Aorta (tissue), 5 donors: ENCODE results near the gene NIFK. TPM values are rescaled to one million over a fixed set of nuclear protein-coding genes. Genes with fewer than 3 reads are reported as not detected.

Experiments
- ATAC-seq: fragments of 200-7000 bp; cut with Tn5 transposase; one replicate; pipeline ENCODE4 v1.9.1; 2022; ENCODE audit warnings: moderate library complexity; ENCODE audit not compliant: low FRiP score
- DNase-seq, 2 donors: peaks; one replicate each; pipeline ENCODE4 v3.0.0-alpha.2; 2020
- H3K27ac ChIP-seq, 2 donors: one replicate each; pipeline ENCODE4 v1.5.1; 2013; ENCODE audit warnings: low read length in 2 of 2, mild to moderate bottlenecking in 2 of 2, moderate library complexity in 2 of 2, control low read depth in 1 of 2, inconsistent platforms in 1 of 2, low read depth in 1 of 2
- H3K27me3 ChIP-seq, 2 donors: one replicate each; pipeline ENCODE4 v1.6.1; 2013; ENCODE audit warnings: control low read depth in 1 of 2, low read length in 1 of 2, mild to moderate bottlenecking in 1 of 2, moderate library complexity in 1 of 2; ENCODE audit not compliant: insufficient read depth in 2 of 2, control insufficient read depth in 1 of 2
- H3K36me3 ChIP-seq, 2 donors: one replicate each; pipeline ENCODE4 v1.6.1; 2013; ENCODE audit warnings: control low read depth in 1 of 2, low read length in 1 of 2, mild to moderate bottlenecking in 1 of 2; ENCODE audit not compliant: insufficient read depth in 2 of 2, control insufficient read depth in 1 of 2
- H3K4me1 ChIP-seq, 2 donors: one replicate each; pipeline ENCODE4 v1.6.1; 2013; ENCODE audit warnings: low read length in 2 of 2, control low read depth in 1 of 2, mild to moderate bottlenecking in 1 of 2, moderate library complexity in 1 of 2; ENCODE audit not compliant: insufficient read depth in 2 of 2, control insufficient read depth in 1 of 2
- H3K4me3 ChIP-seq, 2 donors: one replicate each; pipeline ENCODE4 v1.5.1; 2013; ENCODE audit warnings: low read length in 2 of 2, control low read depth in 1 of 2, mild to moderate bottlenecking in 1 of 2
- H3K9me3 ChIP-seq: one replicate; pipeline ENCODE4 v1.6.1; 2013; ENCODE audit warnings: mild to moderate bottlenecking, low read length; ENCODE audit not compliant: control insufficient read depth
- WGBS, 2 donors: extraction: QIAGEN DNeasy Blood & Tissue Kit; methylation state at CpG; one replicate each; pipeline ENCODE4 v1.1.7; 2013; 5-methylcytosine and 5-hydroxymethylcytosine counted together
- intact Hi-C, 2 donors: fragments of 100-400 bp; cut with DNase I; formaldehyde crosslinking; loops; one replicate each; pipeline versions ENCODE4 v1.14.2 to v1.15.0; 2022
- long read RNA-seq, 2 donors: library from polyadenylated mRNA; unstranded; transcript quantifications; one replicate each; pipeline ENCODE4 v2.0.0, GENCODE V29; 2020 to 2021
- polyA plus RNA-seq, 2 donors: library from polyadenylated mRNA; stranded (reverse); fragments of 200-250 nt; gene quantifications; one replicate each; pipeline ENCODE4 v1.2.3, GENCODE V29; 2013
- total RNA-seq, 2 donors: library from RNA; stranded (reverse); fragmentation: NEBNext Ultra II Directional; extraction: Animal tissue kit (Norgen Biotek cat#: 25700); gene quantifications; one replicate each; pipeline ENCODE4 v1.2.1, GENCODE V29; 2021
- donor health status: healthy with polysubstance abuse.
- donor health status: Bipolar disorder and iron deficiency.
- donor health status: DM: no; HTN: no; CAD: no.
- donor health status: DM: no; HTN: no; CAD: no.
- donor health status: DM: yes; HTN: yes; CAD: no.

Gene NIFK
- total RNA-seq = 10 to 100 TPM; 33.8 to 35.0 TPM
- 10 to 100 TPM; 22.1 to 32.8 TPM for polyA plus RNA-seq
- long read RNA-seq, donor 1, transcript NIFK-201 (7 exons, 1,734 nt) = major isoform, 45 of 54 reads
- long read RNA-seq, donor 1, partial matches to known transcripts = 4 of 54 reads
- long read RNA-seq, donor 1, other reads (novel, unspliced or antisense) = 1 of 54 reads
- long read RNA-seq, donor 2, transcript NIFK-201 (7 exons, 1,734 nt) = major isoform, 7 of 8 reads
- long read RNA-seq, donor 2, partial matches to known transcripts = 1 of 8 reads
- long read RNA-seq, donor 2, other reads (novel, unspliced or antisense) = 0 of 8 reads

DNA sequence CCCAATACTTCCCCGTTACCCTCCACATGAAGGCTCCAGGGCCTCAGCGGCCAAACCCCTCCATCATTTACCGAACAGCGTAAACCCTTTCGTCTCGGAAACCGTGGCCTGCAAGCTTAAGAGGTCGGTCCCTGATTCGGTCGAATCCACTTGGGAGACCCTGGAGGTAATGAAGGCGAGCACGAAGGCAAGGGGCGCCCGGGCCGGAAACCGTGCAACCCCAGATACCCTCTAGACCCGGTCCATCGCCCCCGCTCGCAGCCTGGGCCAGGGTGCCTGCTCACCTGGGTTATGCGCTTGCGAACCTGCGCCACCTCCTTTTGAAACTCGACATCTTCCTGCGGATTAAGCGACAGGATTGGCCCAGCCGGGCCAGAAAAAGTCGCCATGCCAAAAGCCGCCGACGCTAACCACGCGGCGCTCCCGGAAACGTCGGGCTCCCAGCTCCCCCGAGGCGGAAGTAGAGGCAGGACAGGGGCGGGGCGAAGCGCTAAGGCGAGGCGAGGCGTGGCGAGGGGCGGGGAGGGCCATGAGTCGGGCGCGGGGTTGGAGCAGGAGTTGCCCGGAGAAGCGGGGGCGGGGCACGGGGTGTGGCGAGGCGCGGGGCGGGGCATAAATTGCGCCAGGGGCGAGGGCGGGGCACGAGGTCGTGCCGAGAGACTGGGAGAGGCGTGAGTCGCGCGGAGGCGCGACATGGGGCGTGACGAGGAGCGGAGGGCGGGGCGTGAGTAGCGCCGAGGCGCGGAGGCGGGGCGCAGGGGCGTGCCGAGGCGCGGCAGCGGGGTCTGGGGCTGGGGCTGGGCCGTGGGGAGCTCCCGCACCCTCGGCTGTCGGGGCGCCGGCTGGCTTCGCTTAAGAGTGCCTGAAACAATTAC is at the start of gene NIFK:
NIFK (minus strand) TSS at position 414 of the 875 bp plus-strand sequence; CDS start at position 389, 25 bp downstream.
- Histone ChIP-seq H3K36me3 (no peaks in the 10 kb centered on the region), H3K4me1 (no peaks in the 10 kb centered on the region), H3K9me3 (no peaks in the 10 kb centered on the region), H3K27me3 (no peaks in the 10 kb centered on the region), H3K27ac (peak within 1 kb of the TSS in 1 of 2 donors; percentile 28), H3K4me3 (peak within 1 kb of the TSS; percentile 32 to 73)
- intact Hi-C loops = loop anchor here in 1 of 2 donors (1.0 to 5.0 kb wide), 2 partner anchors 19 to 204 kb away; partner anchors contain the start of genes RNU4ATAC and TSN
- DNase-seq (peak; percentile 99 to 100), ATAC-seq (peak; percentile 99)
- 0 to 1% methylated on average over 72 to 93 of the region's 93 CpGs for WGBS, 2 donors

GRCh38 chr2:121783180-121783579 is 46.5 kb upstream of the NIFK start:
- no peak overlapping the region for H3K4me3 ChIP-seq
- DNase-seq = no peak
- WGBS, 2 donors = 56% methylated on average over 2 of the region's 2 CpGs

DNA sequence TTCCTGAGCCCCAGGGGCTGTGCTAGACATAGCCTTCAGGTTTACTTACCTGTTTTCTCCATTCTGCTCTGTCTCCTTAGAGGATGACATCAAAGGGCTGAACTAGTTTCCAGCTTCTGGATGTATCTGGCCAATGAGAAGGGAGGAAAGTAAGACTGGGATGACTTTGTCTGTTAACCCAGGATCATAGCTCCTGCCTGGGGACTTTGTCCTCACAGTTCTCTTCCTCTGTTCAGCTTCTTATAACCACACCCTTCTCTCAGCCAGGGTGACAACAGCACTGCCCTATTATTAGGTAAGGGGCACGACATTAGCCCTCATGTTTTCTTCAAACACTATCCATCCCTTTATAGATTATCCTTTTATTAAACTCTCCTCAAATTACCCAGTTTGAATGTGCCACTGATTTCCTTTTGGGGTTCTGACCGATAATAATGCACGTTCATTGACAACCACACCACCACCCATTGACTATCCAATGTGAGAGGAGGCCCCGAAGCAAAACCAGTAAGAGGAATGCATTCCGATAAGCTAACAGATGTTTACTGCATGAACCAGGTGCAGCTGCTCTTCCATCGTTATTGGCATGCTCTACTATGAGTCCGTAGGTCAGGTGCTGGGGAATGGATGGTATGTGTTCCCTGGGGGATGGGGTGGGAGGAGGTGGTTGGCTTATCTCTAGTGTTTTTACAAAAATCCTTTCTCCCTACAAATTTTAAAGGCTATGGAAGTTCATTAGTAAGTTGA is 42.2 kb upstream of the NIFK start:
- Histone ChIP-seq H3K27me3 (no peaks in the 10 kb centered on the region), H3K4me3 (no peak overlapping the region), H3K4me1 (no peaks in the 10 kb centered on the region), H3K36me3 (no peaks in the 10 kb centered on the region), H3K27ac (no peak overlapping the region), H3K9me3 (no peaks in the 10 kb centered on the region)
- DNase-seq = no peak
- ATAC-seq = no peak
- intact Hi-C loops = no loop called here
- 82 to 87% methylated on average over 7 of the region's 7 CpGs for WGBS, 2 donors

More at GRCh38 chr2:121783180-121783579, 46.5 kb upstream of the NIFK start:
- ATAC-seq = no peak
- H3K36me3 ChIP-seq = no peaks in the 10 kb centered on the region
- no peaks in the 10 kb centered on the region for H3K27me3 ChIP-seq
- no peaks in the 10 kb centered on the region for H3K9me3 ChIP-seq
- no peak overlapping the region for H3K27ac ChIP-seq
- intact Hi-C loops = no loop called here
- no peaks in the 10 kb centered on the region for H3K4me1 ChIP-seq

DNA sequence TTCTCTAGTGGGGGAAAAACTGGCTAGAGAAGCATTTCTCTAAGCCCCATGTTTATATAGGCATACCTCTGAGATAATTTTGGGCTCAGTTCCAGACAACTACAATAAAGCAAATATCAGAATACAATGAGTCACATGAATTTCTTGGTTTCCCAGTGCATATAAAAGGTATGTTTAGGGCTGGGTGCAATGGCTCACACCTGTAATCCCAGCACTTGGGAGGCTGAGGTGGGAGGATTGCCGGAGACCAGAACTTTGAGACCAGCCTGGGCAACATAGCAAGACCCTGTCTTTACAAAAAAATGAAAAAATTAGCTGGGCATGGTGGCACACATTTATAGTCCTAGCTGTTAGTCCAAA is 41.0 kb upstream of the NIFK start:
- no peaks in the 10 kb centered on the region for H3K27me3 ChIP-seq
- H3K9me3 ChIP-seq = no peaks in the 10 kb centered on the region
- no peak overlapping the region for H3K4me3 ChIP-seq
- WGBS, 2 donors = 39 to 52% methylated on average over 1 of the region's 1 CpG
- DNase-seq = no peak
- H3K4me1 ChIP-seq = no peaks in the 10 kb centered on the region
- intact Hi-C loops = no loop called here
- no peak for ATAC-seq
- no peak overlapping the region for H3K27ac ChIP-seq
- H3K36me3 ChIP-seq = no peaks in the 10 kb centered on the region

GRCh38 chr2:121776885-121777698 is 40.4 kb upstream of the NIFK start:
- Histone ChIP-seq H3K4me3 (no peak overlapping the region), H3K27me3 (no peaks in the 10 kb centered on the region), H3K9me3 (no peaks in the 10 kb centered on the region), H3K36me3 (peaks cover 0 to 2% of the 10 kb centered on the region in 2 donors), H3K27ac (no peak overlapping the region), H3K4me1 (no peaks in the 10 kb centered on the region)
- no peak for ATAC-seq
- 9 to 21% methylated on average over 12 of the region's 12 CpGs for WGBS, 2 donors
- intact Hi-C loops = no loop called here
- DNase-seq = no peak

DNA sequence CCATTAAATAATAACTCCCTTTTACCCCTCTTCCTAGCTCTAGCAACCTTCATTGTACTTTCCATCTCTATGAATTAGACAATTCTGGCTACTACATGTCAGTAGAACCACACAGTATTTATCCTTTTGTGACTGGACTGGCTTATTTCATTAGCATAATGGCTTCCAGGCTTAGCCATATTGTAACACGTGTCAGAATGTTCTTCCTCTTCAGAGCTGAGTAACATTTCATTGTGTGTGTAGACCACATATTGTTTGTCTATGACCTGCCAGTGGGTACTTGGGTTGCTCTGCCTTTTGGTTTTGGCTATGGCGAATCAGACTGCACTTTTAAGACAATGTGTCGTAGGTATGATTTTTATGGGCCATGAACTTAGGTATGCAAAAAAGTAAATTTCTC is 39.7 kb upstream of the NIFK start:
- intact Hi-C loops = no loop called here
- Histone ChIP-seq H3K27me3 (no peaks in the 10 kb centered on the region), H3K27ac (no peak overlapping the region), H3K4me3 (no peak overlapping the region), H3K9me3 (no peaks in the 10 kb centered on the region), H3K36me3 (peaks cover 0 to 2% of the 10 kb centered on the region in 2 donors), H3K4me1 (no peaks in the 10 kb centered on the region)
- WGBS, 2 donors = 83 to 86% methylated on average over 3 of the region's 3 CpGs
- no peak for ATAC-seq
- no peak for DNase-seq

- WGBS, 2 donors = 92 to 93% methylated on average over 13 of the region's 13 CpGs
- DNase-seq (no peak), ATAC-seq (no peak)
- intact Hi-C loops = no loop called here
- no peak overlapping the region for H3K27ac ChIP-seq
- no peak overlapping the region for H3K4me3 ChIP-seq
- no peaks in the 10 kb centered on the region for H3K27me3 ChIP-seq
- no peaks in the 10 kb centered on the region for H3K4me1 ChIP-seq
- peaks cover 0 to 2% of the 10 kb centered on the region in 2 donors for H3K36me3 ChIP-seq
- H3K9me3 ChIP-seq = no peaks in the 10 kb centered on the region
These were observed 37.6 kb upstream of the NIFK start for GRCh38 chr2:121774235-121774634.
